ENCODE data around the gene GLG1. TPM values are rescaled to one million over a fixed set of nuclear protein-coding genes. Genes with fewer than 3 reads are reported as not detected.
"Not testable (repeated sequence)": the region's sequence is repeated elsewhere in the genome, so short reads cannot be mapped to it uniquely, and the experiment has no call there.

The GLG1 gene
- total RNA-seq, 1 experiment from 2014 or later = 237 TPM

GRCh38 chr16:74606521-74607309 lies at the start of gene GLG1 (continued):
- no peak for TF ChIP-seq SRF (IDR thresholded peaks at IDR 0.05; ENCODE audit: low read depth)
- TF ChIP-seq ZBTB33 (IDR thresholded peaks at IDR 0.05; ENCODE audit: extremely low read depth, insufficient replicate concordance, low read length) = no peak

- Histone ChIP-seq H3K9me3 (ENCODE audit: control insufficient read depth in 1 of 2, insufficient read depth in 1 of 2, low read depth in 1 of 2, low read length in 2 of 2) (no peaks in the 10 kb centered on the region), H3K4me3 (replicated peaks in 1 of 2; ENCODE audit: low read depth in 1 of 2, low read length in 2 of 2) (no peak overlapping the region), H3K27me3 (ENCODE audit: insufficient read depth, low read length) (no peaks in the 10 kb centered on the region), H3K36me3 (ENCODE audit: control insufficient read depth in 1 of 2, insufficient read depth in 2 of 2, low read length in 2 of 2) (peaks cover 51 to 63% of the 10 kb centered on the region in 2 experiments), H3K4me2 (ENCODE audit: low read length) (no peak overlapping the region), H4K20me1 (ENCODE audit: insufficient read depth) (peaks cover 38% of the 10 kb centered on the region; the same call in 1 of the 2 replicates), H3K4me1 (ENCODE audit: control insufficient read depth in 1 of 2, insufficient read depth in 2 of 2, low read length in 2 of 2) (peaks cover 2 to 7% of the 10 kb centered on the region in 2 experiments; a peak in 3 of 4 replicates), H3K79me2 (ENCODE audit: insufficient read depth, low read length) (peaks cover 100% of the 10 kb centered on the region), H3K9me2 (ENCODE audit: insufficient read depth) (no peaks in the 10 kb centered on the region), H2AFZ (ENCODE audit: low read depth, low read length, poor library complexity, severe bottlenecking) (no peak overlapping the region), H3K9ac (ENCODE audit: low read length) (no peak overlapping the region), H3K27ac (ENCODE audit: low read depth, low read length) (no peak overlapping the region)
- no peak for ATAC-seq
- CTCF ChIA-PET = no interaction called here
- POLR2A ChIA-PET = no interaction called here
- TF ChIP-seq POLR2AphosphoS5 (IDR thresholded peaks at IDR 0.05; ENCODE audit: low read depth, low read length) (no peak), ATF3 (IDR thresholded peaks at IDR 0.05) (no peak), SRF (IDR thresholded peaks at IDR 0.05; ENCODE audit: low read depth) (no peak), FOSL1 (IDR thresholded peaks at IDR 0.05; ENCODE audit: low read depth) (no peak)
- RAD21 ChIA-PET (ENCODE audit: low non-redundant PET in 1 of 2, low total read pairs in 2 of 2, uncharacterized antibody in 2 of 2, unreplicated experiment in 2 of 2) = no interaction called here
- no TSS peak for BruUV-seq (replicated peaks)
- DNase-seq (ENCODE audit: low read depth, low spot score) = no peak
- intact Hi-C loops (cut with micrococcal nuclease) = loop anchor here (10.0 kb wide), 1 partner anchor 350 kb away; no protein-coding TSS in a partner anchor
These were observed 47.7 kb upstream of the GLG1 start for GRCh38 chr16:74654536-74655050.

GRCh38 chr16:74652883-74653282 lies 46.0 kb upstream of the GLG1 start:
- H3K4me3 ChIP-seq (replicated peaks in 1 of 2; ENCODE audit: low read depth in 1 of 2, low read length in 2 of 2); DNase-seq (ENCODE audit: low read depth, low spot score); H3K4me1 ChIP-seq (ENCODE audit: control insufficient read depth in 1 of 2, insufficient read depth in 2 of 2, low read length in 2 of 2); H3K9ac ChIP-seq (ENCODE audit: low read length); RAD21 ChIA-PET (ENCODE audit: low non-redundant PET in 1 of 2, low total read pairs in 2 of 2, uncharacterized antibody in 2 of 2, unreplicated experiment in 2 of 2); BruUV-seq (replicated peaks); H2AFZ ChIP-seq (ENCODE audit: low read depth, low read length, poor library complexity, severe bottlenecking); H3K9me2 ChIP-seq (ENCODE audit: insufficient read depth); H3K9me3 ChIP-seq (ENCODE audit: control insufficient read depth in 1 of 2, insufficient read depth in 1 of 2, low read depth in 1 of 2, low read length in 2 of 2); H3K27ac ChIP-seq (ENCODE audit: low read depth, low read length); H3K27me3 ChIP-seq (ENCODE audit: insufficient read depth, low read length); H3K4me2 ChIP-seq (ENCODE audit: low read length); ATAC-seq: not testable (repeated sequence)
- ChIA-PET CTCF (interaction anchor here (0.5 kb wide), 1 partner anchor 11 kb away, joined by 5 read pairs; no protein-coding TSS in a partner anchor), POLR2A (interaction anchor here (1.7 kb wide), 1 partner anchor 14 kb away, joined by 6 read pairs; the partner anchor contains the start of gene RFWD3)
- H3K36me3 ChIP-seq (ENCODE audit: control insufficient read depth in 1 of 2, insufficient read depth in 2 of 2, low read length in 2 of 2) = peaks cover 49 to 62% of the 10 kb centered on the region in 2 experiments
- intact Hi-C loops (cut with micrococcal nuclease) = loop anchor here (10.0 kb wide), 1 partner anchor 348 kb away; no protein-coding TSS in a partner anchor
- H3K79me2 ChIP-seq (ENCODE audit: insufficient read depth, low read length) = peaks cover 100% of the 10 kb centered on the region
- peaks cover 36% of the 10 kb centered on the region; the same call in 1 of the 2 replicates for H4K20me1 ChIP-seq (ENCODE audit: insufficient read depth)
